Skin of body (tissue), 2 donors: ENCODE results near the gene GLTP. TPM values are rescaled to one million over a fixed set of nuclear protein-coding genes. Genes with fewer than 3 reads are reported as not detected.
"Not testable (repeated sequence)": the region's sequence is repeated elsewhere in the genome, so short reads cannot be mapped to it uniquely, and the experiment has no call there.

Source experiments
- DNase-seq: peaks from one replicate; lab custom pipeline; 2025; lab: John Stamatoyannopoulos, UW
- total RNA-seq: library from RNA; depleted of rRNA; stranded (reverse); fragments of >200 nt; gene quantifications from one replicate; pipeline ENCODE4 v1.2.3, GENCODE V29; 2014

Gene GLTP
- total RNA-seq, 1 donor from 2014 or later, result 82.9 TPM

GRCh38 chr12:109878247-109878625, 2.1 kb downstream of the GLTP start:
- DNase-seq, result no peak

DNA sequence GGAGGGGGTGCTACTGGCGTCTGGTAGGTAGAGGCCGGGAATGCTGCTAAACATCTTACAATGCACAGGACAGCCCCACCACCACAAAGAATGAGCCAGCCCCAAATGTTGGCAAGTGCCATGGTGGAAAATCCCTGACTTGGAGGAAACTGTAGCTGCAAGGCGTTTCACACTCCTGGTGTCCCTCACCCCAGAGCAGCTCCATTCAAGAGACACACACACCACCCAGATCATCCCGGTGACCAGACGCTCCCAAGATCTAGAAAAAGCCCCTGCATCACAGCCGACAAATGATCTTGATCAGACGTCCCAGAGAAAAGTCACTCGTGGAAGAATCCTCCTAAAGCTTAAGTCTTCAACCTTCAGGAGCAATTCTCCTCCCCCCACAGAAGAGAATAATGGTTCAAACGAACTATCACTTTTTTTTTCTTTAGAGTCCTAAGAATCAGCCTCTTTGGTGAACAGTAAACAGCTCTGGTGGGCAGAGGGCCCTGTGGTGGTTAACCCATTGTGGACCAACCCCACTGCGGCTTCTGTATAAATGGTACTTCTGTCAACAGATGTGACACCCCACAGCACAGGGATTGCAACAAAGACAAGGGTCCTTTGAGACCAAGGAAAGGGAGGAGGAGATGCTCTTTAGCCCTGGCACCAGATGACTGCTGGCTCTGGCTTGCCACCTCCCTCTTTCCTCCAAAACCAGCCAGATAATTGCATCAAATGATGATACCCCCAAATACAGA, 2.7 kb downstream of the GLTP start:
- no peak for DNase-seq

- no peak for DNase-seq
Measured at GRCh38 chr12:109876406-109876805, 3.9 kb downstream of the GLTP start.

GRCh38 chr12:109875572-109876131, 4.7 kb downstream of the GLTP start:
- no peak for DNase-seq

DNA sequence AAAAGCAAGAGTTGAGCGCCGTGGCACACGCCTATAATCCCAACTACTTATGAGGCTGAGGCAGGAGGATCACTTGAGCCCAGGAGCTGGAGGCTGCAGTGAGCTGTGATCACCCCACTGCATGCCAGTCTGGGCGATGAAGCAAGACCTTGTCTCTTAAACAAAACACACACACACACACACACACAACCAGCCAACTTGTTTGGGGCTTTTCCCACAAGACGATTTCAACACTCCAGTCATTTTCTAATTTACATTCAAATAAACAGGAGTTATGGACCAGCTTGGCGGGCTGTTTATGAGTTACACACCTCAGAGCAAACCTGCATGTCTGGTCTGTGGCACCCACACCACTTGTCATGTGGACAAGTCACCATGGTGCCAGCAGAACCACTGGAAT, 6.7 kb downstream of the GLTP start:
- DNase-seq, result no peak

- no peak for DNase-seq
Measured at GRCh38 chr12:109871668-109872314, 8.6 kb downstream of the GLTP start.

- DNase-seq, result no peak
Measured at GRCh38 chr12:109870648-109871047, 9.7 kb downstream of the GLTP start.

GRCh38 chr12:109868182-109869051, 11.9 kb downstream of the GLTP start:
- no peak for DNase-seq

- peak; percentile 30 for DNase-seq
Measured at GRCh38 chr12:109864916-109865315, 15.4 kb downstream of the GLTP start.

DNA sequence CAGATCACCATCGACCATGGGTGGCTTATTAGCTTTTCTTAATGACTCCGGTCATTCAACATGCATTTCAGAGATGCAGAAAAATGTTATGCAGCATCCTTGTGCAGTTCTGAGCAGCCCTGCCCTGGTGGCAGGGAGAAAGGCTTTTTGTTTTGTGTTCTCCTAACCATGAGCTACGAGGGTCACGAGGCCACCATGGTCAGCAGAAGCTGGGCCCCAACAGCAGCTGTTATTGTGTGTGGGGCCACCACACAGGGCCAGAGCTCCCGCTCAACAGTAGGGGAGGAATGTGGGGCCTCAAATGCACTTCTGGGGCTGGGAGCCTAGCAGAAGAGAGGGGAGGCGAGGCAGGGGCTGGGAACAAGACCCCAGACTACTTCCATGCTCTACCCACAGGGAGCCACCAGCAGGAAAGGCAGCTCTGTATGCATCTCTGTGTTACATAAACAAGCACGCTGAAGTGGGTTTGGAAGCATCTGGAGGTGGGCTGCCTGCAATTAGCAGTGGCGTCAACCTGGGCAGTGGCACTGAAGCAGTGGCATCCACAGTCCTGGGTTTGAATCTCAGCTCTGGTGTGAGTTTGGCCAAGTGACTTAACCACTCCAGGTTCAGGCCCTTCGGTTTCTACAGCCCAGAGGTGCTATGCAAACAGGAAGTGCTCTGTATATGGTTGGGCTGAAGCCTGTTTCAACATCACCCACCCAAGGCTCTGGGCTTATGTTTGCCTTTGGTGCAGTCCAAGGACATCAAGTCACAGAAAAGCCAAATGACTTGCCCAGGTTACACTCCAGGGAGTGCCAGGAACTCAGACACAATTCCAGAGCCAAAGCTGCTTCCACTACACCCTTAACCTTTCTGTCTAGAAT, 16.3 kb downstream of the GLTP start:
- no peak for DNase-seq

DNA sequence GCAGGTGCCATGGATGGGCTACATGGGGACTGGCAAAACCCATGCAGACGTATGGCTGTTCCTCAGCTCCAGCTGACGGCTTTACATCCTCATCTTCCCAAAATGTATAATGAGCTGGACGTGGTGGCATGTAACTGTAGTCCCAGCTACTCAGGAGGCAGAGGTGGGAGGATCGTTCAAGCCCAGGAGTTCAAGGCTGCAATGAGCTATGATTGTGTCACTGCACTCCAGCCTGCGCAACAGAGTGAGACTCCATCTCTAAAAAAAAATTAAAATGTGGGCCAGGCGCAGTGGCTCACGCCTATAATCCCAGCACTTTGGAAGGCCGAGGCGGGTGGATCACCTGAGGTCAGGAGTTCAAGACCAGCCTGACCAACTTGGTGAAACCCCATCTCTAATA, 17.9 kb downstream of the GLTP start:
- not testable (repeated sequence) for DNase-seq

- no peak for DNase-seq
Measured at GRCh38 chr12:109861689-109862314, 18.5 kb downstream of the GLTP start.

GRCh38 chr12:109860977-109861376, 19.4 kb downstream of the GLTP start:
- DNase-seq, result no peak

GRCh38 chr12:109858764-109859163, 21.6 kb downstream of the GLTP start:
- DNase-seq, result no peak

GRCh38 chr12:109857715-109858114, 22.6 kb downstream of the GLTP start:
- no peak for DNase-seq

DNA sequence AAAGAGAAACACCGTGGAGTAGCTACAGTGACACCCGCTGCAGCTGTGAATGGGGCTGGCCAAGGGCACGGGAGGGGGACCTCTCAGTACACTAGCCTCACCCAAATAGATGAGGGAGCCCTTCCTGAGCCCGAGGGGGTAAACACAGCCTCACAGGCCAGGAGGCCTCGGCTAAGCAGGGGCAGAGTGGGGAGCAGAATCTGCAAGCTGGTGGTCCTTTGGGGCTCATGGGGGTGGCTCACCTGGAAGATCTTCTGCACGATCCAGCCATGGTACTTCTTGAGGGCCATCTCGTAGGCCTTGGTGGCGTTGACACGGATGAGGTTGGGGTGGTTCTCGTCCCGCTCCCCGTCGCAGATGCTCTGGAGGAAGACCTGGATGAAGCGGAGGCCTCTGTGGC, 25.0 kb downstream of the GLTP start:
- DNase-seq, result no peak

DNA sequence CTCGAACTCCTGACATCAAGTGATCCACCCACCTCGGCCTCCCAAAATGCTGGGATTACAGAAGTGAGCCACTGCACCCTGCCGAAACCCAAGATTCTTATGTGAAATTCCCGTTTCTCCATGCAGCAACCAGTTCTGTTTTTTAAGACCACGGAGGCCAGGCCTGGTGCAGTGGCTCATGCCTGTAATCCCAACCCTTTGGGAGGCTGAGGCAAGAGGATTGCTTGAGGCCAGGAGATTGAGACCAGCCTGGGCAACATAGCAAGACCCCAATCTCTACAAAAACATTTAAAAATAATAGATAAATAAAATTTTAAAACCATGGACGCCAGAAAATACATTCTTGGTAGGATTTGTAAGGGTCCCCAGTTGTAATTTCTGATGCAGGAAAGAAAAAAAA, 29.8 kb downstream of the GLTP start:
- DNase-seq, result not testable (repeated sequence)

DNA sequence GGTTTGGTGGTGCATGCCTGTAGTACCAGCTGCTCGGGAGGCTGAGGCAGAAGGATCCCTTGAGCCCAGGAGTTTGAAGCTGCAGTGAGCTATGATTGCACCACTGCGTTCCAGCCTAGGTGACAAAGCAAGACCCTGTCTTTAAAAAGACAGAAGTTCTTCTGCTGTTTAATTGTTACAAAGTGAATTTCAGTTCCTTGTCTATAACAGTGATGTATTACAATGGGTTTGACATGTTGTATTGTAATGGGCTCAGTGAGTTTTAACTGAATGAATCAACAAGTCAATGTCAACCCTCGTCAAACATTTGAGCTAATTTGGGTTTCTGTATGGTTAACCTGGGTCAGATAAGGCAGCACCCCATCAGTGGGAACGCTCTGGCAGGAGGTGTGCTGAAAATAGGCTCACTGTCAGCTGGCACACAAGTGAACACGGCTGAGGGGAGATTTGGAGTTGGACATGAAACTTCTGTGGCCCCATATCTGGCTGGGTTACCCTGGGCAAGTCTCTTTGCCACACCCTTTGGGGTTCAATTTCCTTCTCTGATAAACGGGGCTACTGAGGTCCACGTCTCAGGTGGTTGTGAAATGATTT, 33.1 kb downstream of the GLTP start:
- no peak for DNase-seq

GRCh38 chr12:109845824-109846205, 34.5 kb downstream of the GLTP start:
- no peak for DNase-seq
